GM23248 (cell line): ENCODE measurements around the gene ESYT3.

Experiments used
- EZH2 ChIP-seq: fragments of 200-600 bp; sonication (generic); IDR thresholded peaks from 2 replicates; pipeline ENCODE4 v1.6.1; 2018; ENCODE audit warnings: antibody characterized with exemption, mild to moderate bottlenecking; ENCODE audit not compliant: insufficient read depth, poor library complexity, severe bottlenecking
- EZH2phosphoT487 ChIP-seq: fragments of 200-600 bp; sonication (generic); IDR thresholded peaks from 2 replicates; pipeline ENCODE4 v1.6.1; 2018; ENCODE audit warnings: antibody characterized with exemption, moderate library complexity, mild to moderate bottlenecking, low read depth; ENCODE audit not compliant: insufficient read depth

- TF ChIP-seq EZH2 (no peak), EZH2phosphoT487 (no peak)
Observed at GRCh38 chr3:138477120-138477519, 42.7 kb downstream of the ESYT3 start.
